K562 (cell line): ENCODE data around the gene PPIE. TPM values are rescaled to one million over a fixed set of nuclear protein-coding genes. Genes with fewer than 3 reads are reported as not detected.
A peak's percentile ranks its signal among the peaks of the same experiment; 100 is the strongest.

Source experiments
- BCLAF1 ChIP-seq, 2 experiments: fragments of 450-650 bp in 1 of 2; IDR thresholded peaks; 2 replicates each; pipeline ENCODE4 v1.6.1; 2011 to 2017; ENCODE audit warnings: low read depth in 2 of 2, antibody characterized with exemption in 1 of 2, borderline replicate concordance in 1 of 2, low read length in 1 of 2, mild to moderate bottlenecking in 1 of 2, mixed read lengths in 1 of 2; ENCODE audit not compliant: control insufficient read depth in 1 of 2
- FIP1L1 ChIP-seq: fragments of 200-400 bp; formaldehyde crosslinking; IDR thresholded peaks from 2 replicates; pipeline ENCODE4 v1.6.1; 2018; ENCODE audit warnings: mild to moderate bottlenecking, low read depth, low read length; ENCODE audit not compliant: poor library complexity, severe bottlenecking
- MTA1 ChIP-seq: fragments of 450-650 bp; IDR thresholded peaks from 2 replicates; pipeline ENCODE4 v1.6.1; 2017; ENCODE audit warnings: borderline replicate concordance
- NBN ChIP-seq: fragments of 450-650 bp; IDR thresholded peaks from 2 replicates; pipeline ENCODE4 v1.6.1; 2016; ENCODE audit warnings: low read depth, mild to moderate bottlenecking
- NFRKB ChIP-seq: fragments of 450-650 bp; IDR thresholded peaks from 2 replicates; pipeline ENCODE4 v1.6.1; 2016; ENCODE audit warnings: low read depth
- POLR3G ChIP-seq: IDR thresholded peaks from 2 replicates; pipeline ENCODE4 v1.6.1; 2011; ENCODE audit not compliant: insufficient read length, insufficient replicate concordance; ENCODE audit errors: extremely low read depth
- SMAD3 ChIP-seq: fragments of 450-650 bp; formaldehyde crosslinking; conservative IDR thresholded peaks from 2 replicates; pipeline ENCODE4 v1.4.0; 2020; ENCODE audit warnings: mild to moderate bottlenecking
- SOX6 ChIP-seq: fragments of 450-650 bp; IDR thresholded peaks from 2 replicates; pipeline ENCODE4 v1.6.1; 2014; ENCODE audit warnings: mild to moderate bottlenecking
- TAF9B ChIP-seq: fragments of 450-650 bp; IDR thresholded peaks from 2 replicates; pipeline ENCODE4 v1.6.1; 2018; ENCODE audit warnings: mild to moderate bottlenecking; ENCODE audit not compliant: partially characterized antibody
- ZKSCAN1 ChIP-seq: fragments of 150-350 bp; IDR thresholded peaks from 2 replicates; pipeline ENCODE4 v1.6.1; 2016; ENCODE audit warnings: low read depth, low read length
- polyA plus RNA-seq, 8 experiments: library from polyadenylated mRNA; depleted of rRNA in 4 of 8; stranded (reverse) in 5 of 8; unstranded in 3 of 8; fragments of >200 nt; fragmentation: Nextera tagmentation in 2 of 8; fragmentation: Illumina TruSeq in 1 of 8; extraction: Ambion mirVana in 2 of 8; extraction: Trizol in 1 of 8; gene quantifications; 2 replicates each; pipeline versions ENCODE4 v1.2.1 to v1.2.3, GENCODE V29; 2011 to 2014; ENCODE audit warnings: inconsistent platforms in 1 of 8, missing spikeins in 1 of 8
- total RNA-seq, 7 experiments: library from RNA; depleted of rRNA in 6 of 7; stranded (reverse); fragments of >200 nt in 6 of 7; fragmentation: Illumina TruSeq in 2 of 7; extraction: Trizol in 2 of 7; gene quantifications; 2 replicates each; pipeline versions ENCODE4 v1.2.1 to v1.2.3, GENCODE V29; 2011 to 2021; ENCODE audit warnings: low replicate concordance in 1 of 7
- TF ChIP-seq, protein P1 (sequence below): sonication (generic); formaldehyde crosslinking; IDR thresholded peaks from 2 replicates; pipeline ENCODE4 v1.8.1; 2023; ENCODE audit warnings: missing genetic modification reagents, mild to moderate bottlenecking, borderline replicate concordance

PPIE gene
- total and polyA plus RNA-seq, 9 of the 15 experiments (the other 6 are each of a cell fraction or from before 2014, with no cell fraction given), result 75.4 to 444 (median 131) TPM

GRCh38 chr1:39711104-39711965, 27.3 kb upstream of the PPIE start (continued):
- TF ChIP-seq, protein P1, sequence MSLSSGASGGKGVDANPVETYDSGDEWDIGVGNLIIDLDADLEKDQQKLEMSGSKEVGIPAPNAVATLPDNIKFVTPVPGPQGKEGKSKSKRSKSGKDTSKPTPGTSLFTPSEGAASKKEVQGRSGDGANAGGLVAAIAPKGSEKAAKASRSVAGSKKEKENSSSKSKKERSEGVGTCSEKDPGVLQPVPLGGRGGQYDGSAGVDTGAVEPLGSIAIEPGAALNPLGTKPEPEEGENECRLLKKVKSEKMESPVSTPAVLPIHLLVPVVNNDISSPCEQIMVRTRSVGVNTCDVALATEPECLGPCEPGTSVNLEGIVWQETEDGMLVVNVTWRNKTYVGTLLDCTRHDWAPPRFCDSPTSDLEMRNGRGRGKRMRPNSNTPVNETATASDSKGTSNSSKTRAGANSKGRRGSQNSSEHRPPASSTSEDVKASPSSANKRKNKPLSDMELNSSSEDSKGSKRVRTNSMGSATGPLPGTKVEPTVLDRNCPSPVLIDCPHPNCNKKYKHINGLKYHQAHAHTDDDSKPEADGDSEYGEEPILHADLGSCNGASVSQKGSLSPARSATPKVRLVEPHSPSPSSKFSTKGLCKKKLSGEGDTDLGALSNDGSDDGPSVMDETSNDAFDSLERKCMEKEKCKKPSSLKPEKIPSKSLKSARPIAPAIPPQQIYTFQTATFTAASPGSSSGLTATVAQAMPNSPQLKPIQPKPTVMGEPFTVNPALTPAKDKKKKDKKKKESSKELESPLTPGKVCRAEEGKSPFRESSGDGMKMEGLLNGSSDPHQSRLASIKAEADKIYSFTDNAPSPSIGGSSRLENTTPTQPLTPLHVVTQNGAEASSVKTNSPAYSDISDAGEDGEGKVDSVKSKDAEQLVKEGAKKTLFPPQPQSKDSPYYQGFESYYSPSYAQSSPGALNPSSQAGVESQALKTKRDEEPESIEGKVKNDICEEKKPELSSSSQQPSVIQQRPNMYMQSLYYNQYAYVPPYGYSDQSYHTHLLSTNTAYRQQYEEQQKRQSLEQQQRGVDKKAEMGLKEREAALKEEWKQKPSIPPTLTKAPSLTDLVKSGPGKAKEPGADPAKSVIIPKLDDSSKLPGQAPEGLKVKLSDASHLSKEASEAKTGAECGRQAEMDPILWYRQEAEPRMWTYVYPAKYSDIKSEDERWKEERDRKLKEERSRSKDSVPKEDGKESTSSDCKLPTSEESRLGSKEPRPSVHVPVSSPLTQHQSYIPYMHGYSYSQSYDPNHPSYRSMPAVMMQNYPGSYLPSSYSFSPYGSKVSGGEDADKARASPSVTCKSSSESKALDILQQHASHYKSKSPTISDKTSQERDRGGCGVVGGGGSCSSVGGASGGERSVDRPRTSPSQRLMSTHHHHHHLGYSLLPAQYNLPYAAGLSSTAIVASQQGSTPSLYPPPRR (CRISPR knock-in tag), result no peak
- TF ChIP-seq BCLAF1 (IDR thresholded peaks at IDR 0.05; ENCODE audit: borderline replicate concordance in 1 of 2, control insufficient read depth in 1 of 2, low read depth in 2 of 2, low read length in 1 of 2), result peak in 1 of 2 experiments; percentile 86; a peak in 1 of 4 replicates
- peak; percentile 57; the same call in 1 of the 2 replicates for TF ChIP-seq ZKSCAN1
- 0 out of 2 replicates have a peak, but pooled peaks have one; percentile 3 for TF ChIP-seq SMAD3 (CRISPR knock-in tag)
- peak; percentile 19; the same call in 1 of the 2 replicates for TF ChIP-seq NFRKB
- peak; percentile 54 for TF ChIP-seq TAF9B
- TF ChIP-seq NBN, result peak; percentile 98
- peak; percentile 92 for TF ChIP-seq SOX6
- no peak for TF ChIP-seq POLR3G
- peak; percentile 83 for TF ChIP-seq MTA1
- no peak for TF ChIP-seq FIP1L1
